Ascending aorta (tissue), 2 donors: Measurements from ENCODE around the gene STXBP1. TPM values are rescaled to one million over a fixed set of nuclear protein-coding genes. Genes with fewer than 3 reads are reported as not detected.

Source experiments
- DNase-seq, 2 donors: peaks; one replicate each; pipeline ENCODE4 v3.0.0-alpha.2; 2019; ENCODE audit warnings: low spot score in 2 of 2
- H3K27ac ChIP-seq, 2 donors: fragments of 200-600 bp; sonication (generic); one replicate each; pipeline ENCODE4 v1.5.1; 2016 to 2017; ENCODE audit warnings: mild to moderate bottlenecking in 1 of 2
- H3K27me3 ChIP-seq: fragments of 200-600 bp; sonication (generic); one replicate; pipeline ENCODE4 v1.5.1; 2017
- H3K36me3 ChIP-seq, 2 donors: fragments of 200-600 bp; sonication (generic); one replicate each; pipeline ENCODE4 v1.5.1; 2016
- H3K4me1 ChIP-seq, 2 donors: fragments of 200-600 bp; sonication (generic); one replicate each; pipeline ENCODE4 v1.5.1; 2016 to 2017; ENCODE audit warnings: mild to moderate bottlenecking in 1 of 2
- H3K4me3 ChIP-seq, 2 donors: fragments of 200-600 bp; sonication (generic); one replicate each; pipeline ENCODE4 v1.5.1; 2016 to 2017; ENCODE audit warnings: mild to moderate bottlenecking in 1 of 2
- H3K9me3 ChIP-seq, 2 donors: fragments of 200-600 bp; sonication (generic); one replicate each; pipeline ENCODE4 v1.5.1; 2016
- CTCF ChIP-seq, 3 experiments: fragments of 200-600 bp in 2 of 3; fragments of 450-650 bp in 1 of 3; sonication (generic) in 2 of 3; IDR thresholded peaks; one replicate each; pipeline ENCODE4 v1.5.1; 2016 to 2019; ENCODE audit warnings: antibody characterized with exemption in 3 of 3, mild to moderate bottlenecking in 1 of 3, moderate library complexity in 1 of 3
- intact Hi-C: fragments of 100-400 bp; cut with DNase I; formaldehyde crosslinking; loops from one replicate; pipeline ENCODE4 v1.15.1; 2023
- total RNA-seq: library from RNA; depleted of rRNA; stranded (reverse); fragments of >200 nt; gene quantifications from one replicate; pipeline ENCODE4 v1.1.0, GENCODE V29; 2016

The STXBP1 gene
- total RNA-seq, 1 donor from 2014 or later: 29.3 TPM

- peaks cover 6 to 7% of the 10 kb centered on the region in 2 donors for H3K4me1 ChIP-seq
- peak overlapping the region; percentile 92 to 97 for H3K27ac ChIP-seq
- no peak for DNase-seq
- H3K36me3 ChIP-seq: peaks cover 0 to 19% of the 10 kb centered on the region in 2 donors
- intact Hi-C loops: loop anchor here (1.0 to 2.0 kb wide), 2 partner anchors 137 to 144 kb away; no protein-coding TSS in a partner anchor
- no peak for TF ChIP-seq CTCF (IDR thresholded peaks at IDR 0.05)
- peak overlapping the region; percentile 73 to 80 for H3K4me3 ChIP-seq
- H3K9me3 ChIP-seq: no peaks in the 10 kb centered on the region
- no peaks in the 10 kb centered on the region for H3K27me3 ChIP-seq
Observed at GRCh38 chr9:127734247-127734746, 122.2 kb downstream of the STXBP1 start.

- Histone ChIP-seq H3K9me3 (no peaks in the 10 kb centered on the region), H3K27ac (peak within 1 kb of the TSS; percentile 92 to 97), H3K27me3 (no peaks in the 10 kb centered on the region), H3K36me3 (peaks cover 0 to 19% of the 10 kb centered on the region in 2 donors), H3K4me1 (peaks cover 6 to 7% of the 10 kb centered on the region in 2 donors), H3K4me3 (peak within 1 kb of the TSS; percentile 73 to 80)
- DNase-seq: peak; percentile 80 to 99
- intact Hi-C loops: loop anchor here (1.0 to 5.0 kb wide), 7 partner anchors 20 to 186 kb away; partner anchors contain the start of genes PTRH1 and STXBP1
- peak; percentile 93 to 99 (median 97) for TF ChIP-seq CTCF (IDR thresholded peaks at IDR 0.05)
Observed at GRCh38 chr9:127734747-127735529, 122.9 kb downstream of the STXBP1 start, which contains the start of gene TOR2A. Gene TOR2A, minus strand, starts transcription at chr9:127735294. Its CDS starts 24 bp downstream, at chr9:127735270.

- Histone ChIP-seq H3K36me3 (peaks cover 0 to 19% of the 10 kb centered on the region in 2 donors), H3K27me3 (no peaks in the 10 kb centered on the region), H3K27ac (no peak overlapping the region), H3K4me1 (peaks cover 6 to 7% of the 10 kb centered on the region in 2 donors), H3K9me3 (no peaks in the 10 kb centered on the region), H3K4me3 (no peak overlapping the region)
- intact Hi-C loops: loop anchor here (1.0 to 5.0 kb wide), 6 partner anchors 20 to 186 kb away; partner anchors contain the start of genes PTRH1 and STXBP1
- DNase-seq: no peak
- TF ChIP-seq CTCF (IDR thresholded peaks at IDR 0.05): no peak
Observed at GRCh38 chr9:127735530-127736185, 123.6 kb downstream of the STXBP1 start.

- Histone ChIP-seq H3K4me1 (peaks cover 6 to 7% of the 10 kb centered on the region in 2 donors), H3K27me3 (no peaks in the 10 kb centered on the region), H3K27ac (no peak overlapping the region), H3K36me3 (no peaks in the 10 kb centered on the region), H3K4me3 (no peak overlapping the region), H3K9me3 (no peaks in the 10 kb centered on the region)
- no peak for TF ChIP-seq CTCF (IDR thresholded peaks at IDR 0.05)
- DNase-seq: no peak
- intact Hi-C loops: loop anchor here (5.0 kb wide), 1 partner anchor 126 kb away; the partner anchor contains the start of gene STXBP1
Observed at GRCh38 chr9:127738666-127739065, 126.6 kb downstream of the STXBP1 start.

- H3K4me1 ChIP-seq: no peaks in the 10 kb centered on the region
- TF ChIP-seq CTCF (IDR thresholded peaks at IDR 0.05): no peak
- no peaks in the 10 kb centered on the region for H3K36me3 ChIP-seq
- no peak overlapping the region for H3K4me3 ChIP-seq
- DNase-seq: no peak
- no peaks in the 10 kb centered on the region for H3K27me3 ChIP-seq
- H3K27ac ChIP-seq: peak overlapping the region in 1 of 2 donors; percentile 8
- intact Hi-C loops: loop anchor here (5.0 kb wide), 1 partner anchor 127 kb away; the partner anchor contains the start of gene STXBP1
- H3K9me3 ChIP-seq: no peaks in the 10 kb centered on the region
Observed at GRCh38 chr9:127739614-127740330, 127.7 kb downstream of the STXBP1 start.
